ENCODE measurements around the gene CDC25B.
A peak's percentile ranks its signal among the peaks of the same experiment; 100 is the strongest.

DNA sequence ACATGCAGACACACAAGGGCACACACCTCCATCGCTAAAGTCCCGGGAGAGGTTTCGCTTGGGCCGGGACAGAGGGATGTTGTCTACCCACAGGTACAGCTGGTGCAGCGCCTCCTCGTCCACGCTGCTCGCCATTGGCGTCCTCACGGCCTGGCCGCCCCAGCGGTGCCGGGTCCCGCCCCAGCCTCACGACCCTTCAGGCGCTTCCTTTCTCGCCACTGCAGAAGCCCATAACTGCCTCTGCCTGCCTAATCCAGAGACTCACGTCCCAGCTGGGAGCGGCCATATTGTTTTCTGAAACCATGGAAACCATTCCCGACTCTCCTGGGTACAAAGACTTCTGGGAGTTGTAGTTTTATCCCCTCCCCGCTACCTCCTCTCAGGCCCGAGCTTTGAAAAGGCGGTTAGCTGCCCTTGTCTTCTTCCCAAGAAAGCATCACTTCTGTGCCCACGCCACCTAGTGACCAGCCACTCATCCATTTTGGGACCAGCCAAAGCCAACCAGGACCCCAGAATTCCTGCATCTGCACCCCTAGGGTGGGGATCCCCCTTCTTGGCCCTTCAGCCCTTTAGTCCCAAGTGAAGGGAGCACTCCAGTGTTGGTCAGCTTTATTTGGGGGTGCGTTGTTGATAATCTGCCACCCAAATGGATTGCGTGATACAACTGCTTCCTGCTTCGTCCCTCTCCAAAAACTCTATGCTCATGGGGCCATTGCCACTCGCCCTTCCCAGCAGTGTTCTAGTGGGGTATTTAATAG is 14.8 kb upstream of the CDC25B start, which contains the start of gene SPEF1:
- TF ChIP-seq, protein P1, sequence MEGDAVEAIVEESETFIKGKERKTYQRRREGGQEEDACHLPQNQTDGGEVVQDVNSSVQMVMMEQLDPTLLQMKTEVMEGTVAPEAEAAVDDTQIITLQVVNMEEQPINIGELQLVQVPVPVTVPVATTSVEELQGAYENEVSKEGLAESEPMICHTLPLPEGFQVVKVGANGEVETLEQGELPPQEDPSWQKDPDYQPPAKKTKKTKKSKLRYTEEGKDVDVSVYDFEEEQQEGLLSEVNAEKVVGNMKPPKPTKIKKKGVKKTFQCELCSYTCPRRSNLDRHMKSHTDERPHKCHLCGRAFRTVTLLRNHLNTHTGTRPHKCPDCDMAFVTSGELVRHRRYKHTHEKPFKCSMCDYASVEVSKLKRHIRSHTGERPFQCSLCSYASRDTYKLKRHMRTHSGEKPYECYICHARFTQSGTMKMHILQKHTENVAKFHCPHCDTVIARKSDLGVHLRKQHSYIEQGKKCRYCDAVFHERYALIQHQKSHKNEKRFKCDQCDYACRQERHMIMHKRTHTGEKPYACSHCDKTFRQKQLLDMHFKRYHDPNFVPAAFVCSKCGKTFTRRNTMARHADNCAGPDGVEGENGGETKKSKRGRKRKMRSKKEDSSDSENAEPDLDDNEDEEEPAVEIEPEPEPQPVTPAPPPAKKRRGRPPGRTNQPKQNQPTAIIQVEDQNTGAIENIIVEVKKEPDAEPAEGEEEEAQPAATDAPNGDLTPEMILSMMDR (IDR thresholded peaks at IDR 0.05; ENCODE audit: extremely low read depth in 1 of 2, insufficient read depth in 1 of 2, low read depth in 1 of 2, low read length in 2 of 2), result peak; percentile 42 to 56
- TF ChIP-seq POLR2AphosphoS5 (IDR thresholded peaks at IDR 0.05; ENCODE audit: insufficient read depth, low read depth, low read length) (peak; percentile 72), MYC (IDR thresholded peaks at IDR 0.05; ENCODE audit: low read depth, low read length) (no peak), POLR2A (IDR thresholded peaks at IDR 0.05; ENCODE audit: low read depth, low read length) (peak; percentile 68), GATA2 (IDR thresholded peaks at IDR 0.05; ENCODE audit: insufficient read depth, insufficient read length, low read depth, low read length) (no peak)
